ENCODE measurements around the gene WHAMM. TPM values are rescaled to one million over a fixed set of nuclear protein-coding genes. Genes with fewer than 3 reads are reported as not detected.

Gene WHAMM
- total and polyA plus RNA-seq, 3 donors from 2014 or later: 5.3 to 11.0 (median 9.8) TPM

DNA sequence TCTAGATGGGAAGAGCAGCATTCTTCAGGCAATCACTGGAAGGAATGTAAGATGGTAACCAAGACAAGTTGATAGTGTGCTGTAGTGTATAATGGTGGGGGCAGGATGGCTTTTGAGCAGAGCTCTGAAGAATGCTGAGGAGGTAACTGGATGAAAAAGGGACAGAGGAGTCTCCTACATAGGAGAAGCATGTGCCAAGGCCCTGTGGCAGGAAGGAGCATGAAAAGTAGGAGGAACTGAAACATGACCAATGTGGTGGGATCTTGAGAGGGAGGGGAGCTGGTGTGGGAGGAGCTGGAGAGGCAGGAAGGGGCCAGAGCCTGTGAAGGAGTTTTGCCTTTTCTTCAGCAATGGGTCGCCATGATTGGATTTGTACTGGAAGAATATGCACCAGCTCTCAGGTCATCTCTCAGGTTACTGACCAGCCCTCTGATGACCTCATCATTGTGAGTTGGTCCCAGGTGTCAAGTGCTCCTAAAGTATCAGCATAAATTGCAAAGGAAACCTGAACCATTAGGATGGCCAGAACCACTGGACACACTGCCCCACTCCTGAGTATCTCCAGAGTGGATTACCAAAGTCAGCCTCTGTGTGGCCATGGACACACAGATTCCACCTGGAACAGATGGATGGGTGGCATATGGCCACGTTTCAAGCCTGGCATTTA, 42.1 kb upstream of the WHAMM start:
- H3K9me3 ChIP-seq: no peaks in the 10 kb centered on the region
- 86 to 92% methylated on average over 1 to 2 of the region's 2 CpGs for WGBS, 2 donors
- intact Hi-C loops (cut with DNase I; ENCODE audit: low total_unique reads): no loop called here
- no peak overlapping the region for H3K4me3 ChIP-seq
- DNase-seq: no peak
- H3K27ac ChIP-seq: no peak overlapping the region
- H3K36me3 ChIP-seq (ENCODE audit: low read depth, missing control alignments): no peaks in the 10 kb centered on the region
- TF ChIP-seq, protein P1, sequence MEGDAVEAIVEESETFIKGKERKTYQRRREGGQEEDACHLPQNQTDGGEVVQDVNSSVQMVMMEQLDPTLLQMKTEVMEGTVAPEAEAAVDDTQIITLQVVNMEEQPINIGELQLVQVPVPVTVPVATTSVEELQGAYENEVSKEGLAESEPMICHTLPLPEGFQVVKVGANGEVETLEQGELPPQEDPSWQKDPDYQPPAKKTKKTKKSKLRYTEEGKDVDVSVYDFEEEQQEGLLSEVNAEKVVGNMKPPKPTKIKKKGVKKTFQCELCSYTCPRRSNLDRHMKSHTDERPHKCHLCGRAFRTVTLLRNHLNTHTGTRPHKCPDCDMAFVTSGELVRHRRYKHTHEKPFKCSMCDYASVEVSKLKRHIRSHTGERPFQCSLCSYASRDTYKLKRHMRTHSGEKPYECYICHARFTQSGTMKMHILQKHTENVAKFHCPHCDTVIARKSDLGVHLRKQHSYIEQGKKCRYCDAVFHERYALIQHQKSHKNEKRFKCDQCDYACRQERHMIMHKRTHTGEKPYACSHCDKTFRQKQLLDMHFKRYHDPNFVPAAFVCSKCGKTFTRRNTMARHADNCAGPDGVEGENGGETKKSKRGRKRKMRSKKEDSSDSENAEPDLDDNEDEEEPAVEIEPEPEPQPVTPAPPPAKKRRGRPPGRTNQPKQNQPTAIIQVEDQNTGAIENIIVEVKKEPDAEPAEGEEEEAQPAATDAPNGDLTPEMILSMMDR (IDR thresholded peaks at IDR 0.05): no peak
- TF ChIP-seq POLR2A (IDR thresholded peaks at IDR 0.05): no peak
- H3K27me3 ChIP-seq: no peaks in the 10 kb centered on the region
- H3K4me1 ChIP-seq: no peaks in the 10 kb centered on the region

DNA sequence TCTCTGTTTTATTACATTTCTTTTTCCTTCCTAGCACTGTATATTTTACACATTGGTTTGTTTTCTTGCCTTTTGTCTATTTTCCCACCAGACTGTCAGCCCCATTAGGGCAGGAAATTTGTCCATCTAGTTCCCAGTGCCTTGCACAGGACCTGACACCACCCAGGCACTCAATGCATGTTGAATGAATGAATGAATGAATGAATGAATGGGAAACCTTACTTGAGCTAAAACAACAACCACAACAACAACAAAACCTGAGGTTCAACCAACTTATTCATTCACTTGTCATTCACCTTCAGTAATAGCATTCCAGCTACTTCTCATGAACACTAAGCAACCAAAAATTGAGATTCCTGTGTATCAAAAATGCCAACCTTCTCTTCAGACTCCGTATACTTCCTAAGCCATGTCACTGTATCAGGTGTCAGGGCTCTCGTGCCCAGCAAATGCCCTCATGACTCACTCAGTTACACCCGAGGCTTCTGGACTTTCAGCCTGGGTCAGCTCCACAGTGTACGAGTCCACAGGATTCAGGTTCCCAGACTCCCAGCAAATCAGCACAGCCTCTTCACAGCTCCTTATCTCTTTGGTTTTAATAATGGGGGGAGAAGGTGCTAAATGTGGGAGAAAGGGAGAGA, 40.9 kb upstream of the WHAMM start:
- no peaks in the 10 kb centered on the region for H3K9me3 ChIP-seq
- H3K4me1 ChIP-seq: no peaks in the 10 kb centered on the region
- no peak for TF ChIP-seq POLR2A (IDR thresholded peaks at IDR 0.05)
- TF ChIP-seq, protein P1 (IDR thresholded peaks at IDR 0.05): no peak
- intact Hi-C loops (cut with DNase I; ENCODE audit: low total_unique reads): no loop called here
- no peaks in the 10 kb centered on the region for H3K36me3 ChIP-seq (ENCODE audit: low read depth, missing control alignments)
- WGBS, 2 donors: 88 to 90% methylated on average over 4 of the region's 4 CpGs
- H3K27me3 ChIP-seq: no peaks in the 10 kb centered on the region
- no peak overlapping the region for H3K27ac ChIP-seq
- no peak for DNase-seq
- H3K4me3 ChIP-seq: no peak overlapping the region

DNA sequence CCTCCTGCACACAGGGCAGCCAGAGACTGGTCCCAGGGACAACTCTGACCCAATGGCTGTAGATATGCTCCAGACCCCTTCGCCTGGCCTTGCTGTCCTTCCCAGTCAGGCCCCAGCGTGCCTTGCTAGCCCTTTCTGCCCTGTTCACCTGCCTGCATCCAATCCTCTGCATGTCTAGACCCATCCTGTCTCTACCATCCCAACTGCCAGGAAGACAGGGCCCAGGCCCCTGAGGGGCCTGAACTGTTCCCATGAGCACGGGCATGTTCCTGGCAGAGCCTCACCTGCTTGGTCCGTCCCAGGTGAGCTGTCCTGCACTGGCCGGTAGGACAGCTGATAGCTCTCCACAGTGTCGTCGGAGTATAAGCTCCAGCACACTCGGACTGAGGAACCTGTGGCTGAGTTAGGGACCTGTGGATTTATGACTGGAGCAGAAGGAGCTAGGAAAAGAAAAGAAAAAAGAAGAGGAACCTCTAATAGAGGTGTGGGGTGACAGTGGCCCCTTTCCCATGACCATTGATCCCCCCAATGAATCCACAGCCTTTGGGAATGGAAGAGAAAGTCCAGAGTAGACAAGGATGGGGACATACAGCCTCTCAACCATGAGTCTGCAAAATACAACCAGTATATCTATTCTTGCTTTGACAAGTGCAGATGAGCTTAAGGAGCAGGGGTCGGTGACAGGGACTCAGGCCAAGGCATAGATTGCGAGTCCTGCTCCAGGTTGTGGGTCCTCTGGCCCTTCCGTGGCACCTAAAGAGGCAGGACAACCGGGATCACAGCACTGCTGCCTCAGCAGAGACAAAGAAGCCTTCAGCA, 37.4 kb upstream of the WHAMM start:
- TF ChIP-seq, protein P1 (IDR thresholded peaks at IDR 0.05): no peak
- TF ChIP-seq POLR2A (IDR thresholded peaks at IDR 0.05): no peak
- Histone ChIP-seq H3K36me3 (ENCODE audit: low read depth, missing control alignments) (no peaks in the 10 kb centered on the region), H3K4me3 (no peak overlapping the region), H3K27me3 (no peaks in the 10 kb centered on the region), H3K9me3 (no peaks in the 10 kb centered on the region), H3K4me1 (no peaks in the 10 kb centered on the region), H3K27ac (no peak overlapping the region)
- 91 to 92% methylated on average over 4 to 12 of the region's 12 CpGs for WGBS, 2 donors
- intact Hi-C loops (cut with DNase I; ENCODE audit: low total_unique reads): no loop called here
- no peak for DNase-seq

DNA sequence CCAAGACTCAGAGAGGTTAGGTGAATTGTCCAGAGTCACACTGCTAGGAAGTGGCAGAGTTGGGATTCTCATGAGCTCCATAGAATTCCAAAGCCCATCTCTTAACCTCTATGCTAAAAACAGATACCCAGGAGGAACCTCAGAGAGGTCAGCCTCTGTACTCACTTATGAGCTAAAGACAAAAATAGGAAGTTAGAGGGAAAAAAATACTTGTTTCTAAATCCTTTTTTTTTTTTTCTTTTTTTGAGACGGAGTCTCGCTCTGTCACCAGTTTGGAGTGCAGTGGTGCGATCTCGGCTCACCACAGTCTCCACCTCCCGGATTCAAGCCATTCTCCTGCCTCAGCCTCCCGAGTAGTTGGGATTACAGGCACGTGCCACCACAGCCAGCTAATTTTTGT, 34.9 kb upstream of the WHAMM start:
- no peak overlapping the region for H3K4me3 ChIP-seq
- H3K27me3 ChIP-seq: no peaks in the 10 kb centered on the region
- 80 to 89% methylated on average over 7 of the region's 7 CpGs for WGBS, 2 donors
- no peak overlapping the region for H3K27ac ChIP-seq
- DNase-seq: no peak
- TF ChIP-seq POLR2A (IDR thresholded peaks at IDR 0.05): no peak
- TF ChIP-seq, protein P1 (IDR thresholded peaks at IDR 0.05): no peak
- intact Hi-C loops (cut with DNase I; ENCODE audit: low total_unique reads): no loop called here
- no peaks in the 10 kb centered on the region for H3K36me3 ChIP-seq (ENCODE audit: low read depth, missing control alignments)
- no peaks in the 10 kb centered on the region for H3K9me3 ChIP-seq
- H3K4me1 ChIP-seq: no peaks in the 10 kb centered on the region
